Fibroblast of skin of left quadriceps (primary cell): ENCODE data around the gene HS3ST5.

ENCODE experiments used
- DNase-seq, 2 experiments: peaks; one replicate each; pipeline ENCODE4 v3.0.0-alpha.2; 2013; ENCODE audit warnings: low read depth in 2 of 2

The HS3ST5 gene, protein sequence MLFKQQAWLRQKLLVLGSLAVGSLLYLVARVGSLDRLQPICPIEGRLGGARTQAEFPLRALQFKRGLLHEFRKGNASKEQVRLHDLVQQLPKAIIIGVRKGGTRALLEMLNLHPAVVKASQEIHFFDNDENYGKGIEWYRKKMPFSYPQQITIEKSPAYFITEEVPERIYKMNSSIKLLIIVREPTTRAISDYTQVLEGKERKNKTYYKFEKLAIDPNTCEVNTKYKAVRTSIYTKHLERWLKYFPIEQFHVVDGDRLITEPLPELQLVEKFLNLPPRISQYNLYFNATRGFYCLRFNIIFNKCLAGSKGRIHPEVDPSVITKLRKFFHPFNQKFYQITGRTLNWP

GRCh38 chr6:114342826-114343781, at the start of gene HS3ST5:
HS3ST5 (minus strand) TSS chr6:114343023; CDS start chr6:114062845, 280,178 bp downstream.
- DNase-seq: no peak

- no peak for DNase-seq
These were observed 47.4 kb upstream of the HS3ST5 start for GRCh38 chr6:114390176-114390575.

- DNase-seq: no peak
These were observed 46.3 kb upstream of the HS3ST5 start for GRCh38 chr6:114389111-114389510.

- DNase-seq: no peak
These were observed 39.6 kb upstream of the HS3ST5 start for GRCh38 chr6:114382406-114382805.

- DNase-seq: no peak
These were observed 35.1 kb upstream of the HS3ST5 start for GRCh38 chr6:114377881-114378280.

GRCh38 chr6:114376611-114377175, 33.9 kb upstream of the HS3ST5 start:
- DNase-seq: no peak

GRCh38 chr6:114375541-114376192, 32.8 kb upstream of the HS3ST5 start:
- DNase-seq: no peak

- no peak for DNase-seq
These were observed 24.6 kb upstream of the HS3ST5 start for GRCh38 chr6:114367315-114367961.

DNA sequence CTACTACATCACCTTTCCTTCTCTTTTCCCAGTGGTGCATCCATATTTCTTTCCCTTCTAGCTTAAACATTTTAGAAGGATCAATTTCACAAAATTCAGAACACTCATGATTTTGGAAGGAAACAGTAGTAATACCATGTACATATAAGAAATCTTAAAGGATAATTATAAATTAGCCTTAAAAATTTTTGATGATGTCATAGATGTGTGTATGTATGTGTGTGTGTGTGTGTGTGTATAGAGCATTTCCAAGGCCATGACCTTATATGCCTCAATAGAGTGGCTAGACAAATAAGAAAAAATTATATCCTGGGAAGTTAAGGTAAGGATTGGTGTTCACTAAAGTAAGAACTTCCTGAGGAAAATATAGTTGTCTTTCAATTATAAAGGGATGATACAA, 24.1 kb upstream of the HS3ST5 start:
- no peak for DNase-seq

DNA sequence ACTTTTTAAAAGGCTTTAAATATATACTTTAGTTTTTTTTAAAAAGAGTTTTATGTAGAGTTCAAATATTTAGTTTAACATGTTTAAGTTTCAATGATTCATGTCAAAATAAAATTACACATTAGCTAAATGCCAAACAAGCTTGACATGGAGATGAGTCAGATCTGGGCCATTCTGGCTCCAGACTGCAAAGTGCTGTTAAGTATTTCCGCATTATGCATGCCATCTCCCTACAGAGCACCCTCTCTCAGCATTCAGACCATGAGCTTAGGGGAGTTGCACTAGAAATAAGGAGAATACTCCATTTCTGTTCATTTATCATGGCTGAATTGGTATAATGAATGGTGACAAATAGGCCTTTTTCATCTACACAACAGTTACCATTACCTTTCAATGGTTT, 21.5 kb upstream of the HS3ST5 start:
- peak; percentile 4 to 13 for DNase-seq

- DNase-seq: no peak
These were observed 20.1 kb upstream of the HS3ST5 start for GRCh38 chr6:114362957-114363356.

GRCh38 chr6:114362396-114362795, 19.6 kb upstream of the HS3ST5 start:
- DNase-seq: no peak

DNA sequence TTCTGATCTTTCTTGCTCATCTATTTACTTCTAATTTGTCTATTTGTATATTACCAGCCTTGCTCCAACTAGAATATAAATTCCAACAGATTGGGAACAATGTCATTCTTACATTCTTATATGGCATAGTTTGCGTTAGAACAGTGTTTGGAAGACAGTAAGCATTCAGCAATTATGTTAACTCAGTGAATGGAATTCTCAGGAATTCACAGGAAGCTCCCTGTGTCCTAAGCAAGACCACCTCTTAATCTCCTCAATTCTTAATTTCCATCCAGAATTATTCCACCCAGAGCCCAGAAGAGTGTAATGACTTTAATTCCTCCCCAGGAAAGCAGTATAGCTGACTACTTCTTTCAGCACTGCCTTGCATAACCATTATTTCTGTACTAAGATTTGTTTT, 18.2 kb upstream of the HS3ST5 start:
- DNase-seq: no peak

- no peak for DNase-seq
These were observed 12.5 kb upstream of the HS3ST5 start for GRCh38 chr6:114355300-114355699.

GRCh38 chr6:114354482-114354881, 11.7 kb upstream of the HS3ST5 start:
- DNase-seq: no peak

- DNase-seq: no peak
These were observed 3.6 kb upstream of the HS3ST5 start for GRCh38 chr6:114346451-114346850.

DNA sequence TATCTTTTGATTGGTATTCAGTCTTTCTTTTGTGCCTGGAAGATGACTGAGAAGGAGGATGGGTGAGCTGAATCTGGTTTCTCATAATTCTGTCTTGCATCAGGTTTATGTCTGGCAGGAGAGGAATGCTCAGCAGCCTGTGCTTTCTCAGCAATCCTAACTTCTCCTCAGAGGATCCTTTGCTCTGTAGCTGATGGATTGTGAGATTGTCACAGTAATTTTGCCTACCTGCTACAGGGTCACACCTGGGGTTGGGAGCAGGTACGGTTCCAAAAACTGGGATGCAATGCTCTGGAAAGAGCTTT, 2.1 kb upstream of the HS3ST5 start:
- DNase-seq: no peak

DNA sequence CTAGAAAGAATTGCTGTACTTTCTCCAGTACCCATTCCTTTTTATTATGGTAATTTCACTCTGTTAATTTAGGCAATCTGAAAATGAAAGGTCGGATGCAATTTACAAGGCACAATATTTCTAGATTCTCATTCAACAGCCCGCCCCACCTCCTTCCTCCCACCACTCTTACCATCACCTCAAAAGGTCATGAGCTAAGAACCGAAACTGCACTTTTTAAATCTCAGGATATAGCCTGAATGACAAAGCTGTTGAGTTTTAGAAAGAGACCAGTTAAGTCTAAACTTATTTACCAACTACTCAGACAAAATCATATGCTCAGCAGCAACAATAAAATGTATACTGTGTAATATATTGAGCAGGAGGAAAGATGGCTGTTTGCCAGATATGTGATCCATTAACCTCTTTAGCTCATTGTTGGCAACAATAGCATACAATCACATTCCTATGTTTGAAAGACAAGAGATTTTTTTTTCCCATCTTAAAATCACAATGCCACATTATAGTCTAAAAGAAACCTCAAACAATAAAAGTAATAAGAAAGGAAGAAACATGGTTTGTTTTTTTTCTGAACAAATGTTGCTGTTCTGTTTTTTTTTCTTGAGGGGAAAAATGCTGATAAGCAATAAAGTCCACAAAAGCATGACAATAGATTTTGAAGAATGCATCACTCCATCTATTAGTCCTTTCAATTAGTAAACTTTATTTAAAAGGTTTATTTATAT, 1.6 kb upstream of the HS3ST5 start:
- DNase-seq: no peak

GRCh38 chr6:114343782-114344144, 940 bp upstream of the HS3ST5 start:
- no peak for DNase-seq

DNA sequence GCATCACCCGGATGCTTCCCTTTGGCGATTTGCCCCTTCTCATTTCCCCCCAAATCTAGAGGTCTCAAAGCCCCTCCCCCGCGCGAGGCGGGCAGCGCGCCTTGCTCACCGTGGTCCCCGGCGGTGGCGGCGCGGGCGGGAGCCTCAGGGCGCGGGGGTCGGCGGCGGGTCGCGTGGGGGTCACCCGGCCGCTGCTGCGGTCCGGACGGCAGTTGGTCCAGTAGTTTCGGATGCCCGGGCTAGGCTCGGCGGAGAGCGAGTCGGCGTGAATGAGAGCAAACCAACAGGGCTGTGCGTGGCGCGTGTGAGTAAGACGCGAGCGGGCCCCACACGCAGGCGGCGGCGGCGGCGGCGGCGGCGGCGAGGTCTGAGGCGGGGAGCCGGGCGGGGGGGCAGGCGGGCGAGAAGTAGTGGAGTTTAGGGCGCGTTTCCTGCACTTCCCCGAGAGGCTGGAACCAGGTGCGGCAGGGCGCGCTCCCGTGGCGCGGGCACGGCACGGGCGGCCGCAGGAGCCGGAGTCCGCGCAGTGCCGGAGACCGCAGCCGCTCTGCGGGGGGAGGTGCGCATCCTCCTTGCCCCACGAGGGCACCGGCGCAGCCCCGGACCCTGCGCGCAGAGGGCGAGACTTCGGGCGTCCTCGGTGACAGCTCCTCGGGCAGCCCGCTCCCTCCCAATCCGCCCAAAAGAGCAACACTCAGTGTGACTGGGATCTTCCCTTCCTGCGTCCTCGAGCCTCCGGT, 567 bp downstream of the HS3ST5 start:
- DNase-seq: no peak
